ENCODE results near the gene BARHL2. TPM values are rescaled to one million over a fixed set of nuclear protein-coding genes. Genes with fewer than 3 reads are reported as not detected.
A peak's percentile ranks its signal among the peaks of the same experiment; 100 is the strongest.

Gene BARHL2
- total and polyA plus RNA-seq, 3 experiments from 2014 or later = not detected

- CTCF ChIA-PET = interaction anchor here (2.0 kb wide), 1 partner anchor 9 kb away, joined by 6 read pairs; no protein-coding TSS in a partner anchor
- POLR2A ChIA-PET = interaction anchor here (0.5 kb wide), 1 partner anchor 1069 kb away, joined by 3 read pairs; no protein-coding TSS in a partner anchor
Measured at GRCh38 chr1:90705956-90706355, 11.1 kb downstream of the BARHL2 start.

GRCh38 chr1:90704817-90705216 is 12.3 kb downstream of the BARHL2 start:
- H3K9me3 ChIP-seq (ENCODE audit: low read length) = no peaks in the 10 kb centered on the region
- CTCF ChIA-PET = no interaction called here
- POLR2A ChIA-PET = no interaction called here
- no peak overlapping the region for H3K27ac ChIP-seq (ENCODE audit: low read depth, low read length)
- no peaks in the 10 kb centered on the region for H3K4me1 ChIP-seq (ENCODE audit: insufficient read depth, low read length)
- no peak overlapping the region for H3K4me3 Mint-ChIP-seq
- no peak overlapping the region for H3K4me3 ChIP-seq (ENCODE audit: low read length)
- DNase-seq = no peak
- no peak overlapping the region for H3K27ac Mint-ChIP-seq
- peaks cover 0 to 18% (median 3%) of the 10 kb centered on the region in 5 donors for H3K9me3 Mint-ChIP-seq
- peaks cover 61% of the 10 kb centered on the region for H3K27me3 ChIP-seq (ENCODE audit: insufficient read depth, low read length, poor library complexity, severe bottlenecking)
- H3K36me3 ChIP-seq (ENCODE audit: insufficient read depth, low read length) = no peaks in the 10 kb centered on the region
- H3K27me3 Mint-ChIP-seq = peaks cover 63 to 92% of the 10 kb centered on the region in 2 donors
- peaks cover 15 to 21% (median 16%) of the 10 kb centered on the region in 3 donors for H3K4me1 Mint-ChIP-seq
- H3K36me3 Mint-ChIP-seq = no peaks in the 10 kb centered on the region

More at GRCh38 chr1:90705956-90706355, 11.1 kb downstream of the BARHL2 start:
- no peak overlapping the region for H3K27ac ChIP-seq (ENCODE audit: low read depth, low read length)
- H3K4me3 ChIP-seq (ENCODE audit: low read length) = no peak overlapping the region
- Mint-ChIP-seq H3K4me1 (peaks cover 15 to 21% (median 16%) of the 10 kb centered on the region in 3 donors), H3K27ac (peak overlapping the region in 1 of 8 donors; percentile 58), H3K9me3 (peaks cover 0 to 18% (median 3%) of the 10 kb centered on the region in 5 donors), H3K4me3 (peak overlapping the region in 5 of 7 donors; percentile 1 to 65 (median 40)), H3K36me3 (no peaks in the 10 kb centered on the region), H3K27me3 (peaks cover 62 to 95% of the 10 kb centered on the region in 2 donors)
- no peaks in the 10 kb centered on the region for H3K9me3 ChIP-seq (ENCODE audit: low read length)
- no peaks in the 10 kb centered on the region for H3K4me1 ChIP-seq (ENCODE audit: insufficient read depth, low read length)
- peaks cover 72% of the 10 kb centered on the region for H3K27me3 ChIP-seq (ENCODE audit: insufficient read depth, low read length, poor library complexity, severe bottlenecking)
- H3K36me3 ChIP-seq (ENCODE audit: insufficient read depth, low read length) = no peaks in the 10 kb centered on the region
- DNase-seq = no peak

- Mint-ChIP-seq H3K27me3 (peaks cover 16 to 42% of the 10 kb centered on the region in 2 donors), H3K4me3 (no peak overlapping the region)
- DNase-seq = no peak
Measured at GRCh38 chr1:90694846-90695245, 22.3 kb downstream of the BARHL2 start.

GRCh38 chr1:90687747-90688146 is 29.4 kb downstream of the BARHL2 start:
- Mint-ChIP-seq H3K36me3 (no peaks in the 10 kb centered on the region), H3K27me3 (peaks cover 7 to 36% of the 10 kb centered on the region in 2 donors), H3K27ac (no peak overlapping the region), H3K9me3 (no peaks in the 10 kb centered on the region), H3K4me1 (no peaks in the 10 kb centered on the region), H3K4me3 (no peak overlapping the region)
- H3K27me3 ChIP-seq (ENCODE audit: insufficient read depth, low read length, poor library complexity, severe bottlenecking) = no peaks in the 10 kb centered on the region
- no peaks in the 10 kb centered on the region for H3K9me3 ChIP-seq (ENCODE audit: low read length)
- no peaks in the 10 kb centered on the region for H3K36me3 ChIP-seq (ENCODE audit: insufficient read depth, low read length)
- no peak for DNase-seq
- POLR2A ChIA-PET = no interaction called here
- CTCF ChIA-PET = no interaction called here
- H3K4me1 ChIP-seq (ENCODE audit: insufficient read depth, low read length) = no peaks in the 10 kb centered on the region
- H3K4me3 ChIP-seq (ENCODE audit: low read length) = no peak overlapping the region
- H3K27ac ChIP-seq (ENCODE audit: low read depth, low read length) = no peak overlapping the region

More at GRCh38 chr1:90694846-90695245, 22.3 kb downstream of the BARHL2 start:
- Histone ChIP-seq H3K36me3 (ENCODE audit: insufficient read depth, low read length) (no peaks in the 10 kb centered on the region), H3K27me3 (ENCODE audit: insufficient read depth, low read length, poor library complexity, severe bottlenecking) (no peaks in the 10 kb centered on the region), H3K27ac (ENCODE audit: low read depth, low read length) (no peak overlapping the region), H3K4me3 (ENCODE audit: low read length) (no peak overlapping the region), H3K9me3 (ENCODE audit: low read length) (no peaks in the 10 kb centered on the region), H3K4me1 (ENCODE audit: insufficient read depth, low read length) (no peaks in the 10 kb centered on the region)
- H3K27ac Mint-ChIP-seq = no peak overlapping the region
- no peaks in the 10 kb centered on the region for H3K36me3 Mint-ChIP-seq
- ChIA-PET POLR2A (no interaction called here), CTCF (no interaction called here)
- no peaks in the 10 kb centered on the region for H3K9me3 Mint-ChIP-seq
- H3K4me1 Mint-ChIP-seq = no peaks in the 10 kb centered on the region

GRCh38 chr1:90675161-90675847 is 41.8 kb downstream of the BARHL2 start:
- H3K27me3 Mint-ChIP-seq = peaks cover 9 to 28% of the 10 kb centered on the region in 2 donors
- Histone ChIP-seq H3K4me1 (ENCODE audit: insufficient read depth, low read length) (no peaks in the 10 kb centered on the region), H3K36me3 (ENCODE audit: insufficient read depth, low read length) (no peaks in the 10 kb centered on the region), H3K27me3 (ENCODE audit: insufficient read depth, low read length, poor library complexity, severe bottlenecking) (no peaks in the 10 kb centered on the region), H3K4me3 (ENCODE audit: low read length) (no peak overlapping the region), H3K27ac (ENCODE audit: low read depth, low read length) (no peak overlapping the region), H3K9me3 (ENCODE audit: low read length) (no peaks in the 10 kb centered on the region)
- H3K36me3 Mint-ChIP-seq = no peaks in the 10 kb centered on the region
- DNase-seq = no peak
- H3K4me3 Mint-ChIP-seq = no peak overlapping the region
- peaks cover 18 to 32% (median 26%) of the 10 kb centered on the region in 5 donors for H3K9me3 Mint-ChIP-seq
- no peak overlapping the region for H3K27ac Mint-ChIP-seq
- no peaks in the 10 kb centered on the region for H3K4me1 Mint-ChIP-seq
- ChIA-PET POLR2A (no interaction called here), CTCF (no interaction called here)

- Histone ChIP-seq H3K4me1 (ENCODE audit: insufficient read depth, low read length) (no peaks in the 10 kb centered on the region), H3K9me3 (ENCODE audit: low read length) (no peaks in the 10 kb centered on the region), H3K36me3 (ENCODE audit: insufficient read depth, low read length) (no peaks in the 10 kb centered on the region), H3K4me3 (ENCODE audit: low read length) (no peak overlapping the region), H3K27ac (ENCODE audit: low read depth, low read length) (no peak overlapping the region), H3K27me3 (ENCODE audit: insufficient read depth, low read length, poor library complexity, severe bottlenecking) (no peaks in the 10 kb centered on the region)
- peaks cover 14 to 25% of the 10 kb centered on the region in 2 donors for H3K27me3 Mint-ChIP-seq
- CTCF ChIA-PET = no interaction called here
- no peak for DNase-seq
- POLR2A ChIA-PET = no interaction called here
- H3K9me3 Mint-ChIP-seq = peaks cover 18 to 27% (median 26%) of the 10 kb centered on the region in 5 donors
- no peak overlapping the region for H3K4me3 Mint-ChIP-seq
- no peaks in the 10 kb centered on the region for H3K4me1 Mint-ChIP-seq
- H3K36me3 Mint-ChIP-seq = no peaks in the 10 kb centered on the region
- no peak overlapping the region for H3K27ac Mint-ChIP-seq
Measured at GRCh38 chr1:90671741-90672140, 45.4 kb downstream of the BARHL2 start.

- CTCF ChIA-PET = no interaction called here
Measured at GRCh38 chr1:90671251-90671650, 45.9 kb downstream of the BARHL2 start.

More at GRCh38 chr1:90671251-90671650, 45.9 kb downstream of the BARHL2 start:
- Mint-ChIP-seq H3K4me3 (no peak overlapping the region), H3K36me3 (no peaks in the 10 kb centered on the region), H3K9me3 (peaks cover 17 to 26% (median 23%) of the 10 kb centered on the region in 5 donors), H3K4me1 (no peaks in the 10 kb centered on the region), H3K27me3 (peaks cover 12 to 20% of the 10 kb centered on the region in 2 donors), H3K27ac (no peak overlapping the region)
- no peaks in the 10 kb centered on the region for H3K36me3 ChIP-seq (ENCODE audit: insufficient read depth, low read length)
- no peak overlapping the region for H3K4me3 ChIP-seq (ENCODE audit: low read length)
- H3K9me3 ChIP-seq (ENCODE audit: low read length) = no peaks in the 10 kb centered on the region
- no peak overlapping the region for H3K27ac ChIP-seq (ENCODE audit: low read depth, low read length)
- H3K4me1 ChIP-seq (ENCODE audit: insufficient read depth, low read length) = no peaks in the 10 kb centered on the region
- POLR2A ChIA-PET = no interaction called here
- no peaks in the 10 kb centered on the region for H3K27me3 ChIP-seq (ENCODE audit: insufficient read depth, low read length, poor library complexity, severe bottlenecking)
- no peak for DNase-seq

Data from CD8-positive, alpha-beta memory T cell (primary cell).